ENCODE results near the gene DMRTC2. TPM values are rescaled to one million over a fixed set of nuclear protein-coding genes. Genes with fewer than 3 reads are reported as not detected.

DMRTC2 gene
- total and polyA plus RNA-seq, 9 of the 15 experiments (the other 6 are each of a cell fraction or from before 2014, with no cell fraction given) = 0.03 TPM; not detected in 8

DNA sequence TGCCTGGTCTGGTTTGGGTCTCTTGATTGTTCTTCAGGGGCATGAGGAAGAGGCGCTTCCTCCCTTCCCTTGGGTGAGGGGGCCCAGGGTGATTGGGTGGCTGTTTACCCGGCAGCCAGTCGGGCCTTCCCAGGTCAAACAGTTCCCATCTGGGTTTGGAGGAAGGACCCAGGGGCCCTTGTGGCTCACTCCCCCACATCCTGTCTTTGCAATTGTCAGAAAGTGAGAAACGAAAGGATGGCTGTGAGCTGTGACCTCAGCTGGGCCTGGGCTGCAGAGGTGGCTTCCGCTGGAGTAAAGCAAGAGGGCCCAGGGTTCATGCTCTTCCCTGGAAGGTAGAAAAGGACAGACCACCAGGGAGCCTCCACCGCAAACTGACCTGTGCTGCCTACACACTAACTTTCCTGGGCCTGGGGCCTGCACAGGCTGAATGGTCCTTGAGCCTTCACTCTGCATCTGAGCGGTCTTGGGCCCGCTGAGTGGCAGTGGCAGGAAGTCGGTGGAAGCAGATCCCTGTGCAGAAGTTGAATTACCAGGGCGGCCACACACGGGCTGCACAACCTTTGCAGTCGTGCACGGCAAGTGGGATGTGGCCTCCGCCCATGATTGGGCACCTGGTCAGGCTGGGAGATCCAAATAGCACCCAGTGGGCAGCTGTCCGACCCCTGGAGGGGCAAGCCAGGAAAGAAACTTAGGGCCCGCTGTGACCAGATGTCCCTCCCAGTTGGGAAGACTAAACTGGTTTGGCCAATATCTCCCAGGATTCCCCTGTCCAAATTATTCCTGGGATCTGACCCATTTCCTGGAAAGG, 26.9 kb downstream of the DMRTC2 start (continued):
- TF ChIP-seq POLR2AphosphoS2 (IDR thresholded peaks at IDR 0.05; ENCODE audit: low read length) = peak; percentile 89; the same call in 1 of the 2 replicates
- peak; percentile 74 for TF ChIP-seq POLR2B (IDR thresholded peaks at IDR 0.05; ENCODE audit: low read depth, partially characterized antibody)
- TF ChIP-seq ATF7 (IDR thresholded peaks at IDR 0.05) = no peak
- no peak for TF ChIP-seq CBX3 (IDR thresholded peaks at IDR 0.05; ENCODE audit: borderline replicate concordance in 1 of 2, low read length in 2 of 2)
- TF ChIP-seq ILF3 (IDR thresholded peaks at IDR 0.05; ENCODE audit: borderline replicate concordance) = peak; percentile 67; the same call in 1 of the 2 replicates
- 0 out of 2 replicates have a peak, but pooled peaks have one; percentile 41 for TF ChIP-seq FOXK1 (CRISPR knock-in tag; IDR thresholded peaks at IDR 0.05; ENCODE audit: borderline replicate concordance)
- TF ChIP-seq ZNF589 (CRISPR knock-in tag; IDR thresholded peaks at IDR 0.05; ENCODE audit: low read depth) = 0 out of 2 replicates have a peak, but pooled peaks have one; percentile 34
- 0 out of 2 replicates have a peak, but pooled peaks have one; percentile 32 for TF ChIP-seq ZNF253 (CRISPR knock-in tag; conservative IDR thresholded peaks at IDR 0.05)
- TF ChIP-seq CBX2 (IDR thresholded peaks at IDR 0.05; ENCODE audit: insufficient read depth, low read length, poor library complexity, severe bottlenecking) = no peak
- TF ChIP-seq RHOXF2B (CRISPR knock-in tag; conservative IDR thresholded peaks at IDR 0.05) = 0 out of 2 replicates have a peak, but pooled peaks have one; percentile 36
- TF ChIP-seq ZFX (CRISPR knock-in tag; IDR thresholded peaks at IDR 0.05) = peak; percentile 27
- peak; percentile 63 for TF ChIP-seq RBFOX2 (IDR thresholded peaks at IDR 0.05; ENCODE audit: low read depth, low read length)
- no peak for TF ChIP-seq HNRNPH1 (optimal IDR thresholded peaks at IDR 0.05; ENCODE audit: low read depth, low read length)
- TF ChIP-seq, protein P1, sequence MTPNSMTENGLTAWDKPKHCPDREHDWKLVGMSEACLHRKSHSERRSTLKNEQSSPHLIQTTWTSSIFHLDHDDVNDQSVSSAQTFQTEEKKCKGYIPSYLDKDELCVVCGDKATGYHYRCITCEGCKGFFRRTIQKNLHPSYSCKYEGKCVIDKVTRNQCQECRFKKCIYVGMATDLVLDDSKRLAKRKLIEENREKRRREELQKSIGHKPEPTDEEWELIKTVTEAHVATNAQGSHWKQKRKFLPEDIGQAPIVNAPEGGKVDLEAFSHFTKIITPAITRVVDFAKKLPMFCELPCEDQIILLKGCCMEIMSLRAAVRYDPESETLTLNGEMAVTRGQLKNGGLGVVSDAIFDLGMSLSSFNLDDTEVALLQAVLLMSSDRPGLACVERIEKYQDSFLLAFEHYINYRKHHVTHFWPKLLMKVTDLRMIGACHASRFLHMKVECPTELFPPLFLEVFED (CRISPR knock-in tag; conservative IDR thresholded peaks at IDR 0.05) = 0 out of 2 replicates have a peak, but pooled peaks have one; percentile 66
